ENCODE measurements around the gene TMEM213.
"Not testable (repeated sequence)": the region's sequence is repeated elsewhere in the genome, so short reads cannot be mapped to it uniquely, and the experiment has no call there.

TMEM213 gene

DNA sequence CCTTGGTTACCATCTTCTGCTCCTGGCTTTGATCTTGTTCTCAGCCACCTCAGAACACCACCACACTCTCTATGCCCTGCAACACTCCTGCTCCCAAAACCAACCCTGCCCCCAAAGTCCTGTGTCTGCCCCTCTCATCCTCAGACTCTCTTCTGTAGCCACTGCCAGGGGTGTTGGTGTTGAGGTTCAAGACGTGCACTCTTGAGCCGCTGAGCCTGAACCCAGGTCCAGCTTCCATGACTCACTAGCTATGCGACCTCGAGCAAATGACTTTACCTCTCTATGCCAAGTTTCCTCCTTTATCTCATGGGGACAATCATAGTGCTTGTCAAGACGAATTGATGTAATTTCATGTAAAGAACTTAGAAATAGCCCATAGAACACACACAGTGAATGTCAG, 1.0 kb downstream of the TMEM213 start:
- DNase-seq = no peak

DNA sequence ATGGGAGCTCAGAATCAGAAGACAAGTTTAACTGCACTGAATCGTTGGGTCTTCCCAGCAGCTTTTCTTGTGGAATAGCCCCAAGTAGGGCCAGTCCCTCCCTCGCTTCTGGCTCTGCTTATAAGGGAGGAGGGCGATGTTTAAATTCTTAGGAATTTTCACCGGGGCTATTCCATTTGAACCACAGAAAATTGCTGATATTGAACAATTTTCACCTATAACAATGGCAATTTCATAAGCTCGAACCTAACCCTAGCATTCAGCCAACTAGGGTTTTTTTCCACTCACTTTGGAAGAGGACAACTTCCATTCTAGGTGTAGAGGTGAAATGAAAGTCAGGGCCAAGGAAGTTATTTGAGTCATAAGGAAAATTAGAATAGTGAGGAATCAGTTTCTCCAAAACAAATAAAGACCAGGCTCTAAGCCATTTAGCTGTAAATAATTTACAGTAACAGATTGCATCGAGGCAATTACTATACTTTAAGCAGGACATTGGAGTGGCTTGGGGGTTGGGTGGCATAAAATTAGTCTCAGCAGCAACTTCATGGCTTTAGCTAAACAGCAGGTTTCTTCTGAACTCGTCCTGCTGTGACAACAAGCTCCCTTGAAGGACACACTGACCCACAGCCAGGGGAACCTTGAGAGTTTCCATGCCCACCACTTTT, 1.7 kb downstream of the TMEM213 start:
- DNase-seq = no peak

DNA sequence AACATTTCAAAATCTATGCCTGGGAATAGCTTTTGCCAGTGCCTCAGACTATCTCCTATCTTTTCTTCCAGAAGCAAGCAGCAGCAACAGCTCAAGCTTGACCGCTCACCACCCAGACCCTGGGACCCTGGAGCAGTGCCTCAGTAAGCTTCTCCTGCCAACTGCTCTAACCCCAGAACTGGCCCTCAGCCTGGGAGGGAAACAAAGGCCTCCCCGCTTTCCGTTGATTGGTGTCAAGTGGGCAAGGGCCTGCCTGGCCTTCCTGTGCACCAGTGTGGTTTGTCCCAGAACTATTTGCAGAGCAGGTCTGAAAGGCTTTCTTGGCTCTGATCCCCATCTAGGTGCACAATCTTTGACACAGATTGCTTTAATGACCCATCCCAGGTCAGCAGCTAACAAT, 3.5 kb downstream of the TMEM213 start:
- no peak for DNase-seq

DNA sequence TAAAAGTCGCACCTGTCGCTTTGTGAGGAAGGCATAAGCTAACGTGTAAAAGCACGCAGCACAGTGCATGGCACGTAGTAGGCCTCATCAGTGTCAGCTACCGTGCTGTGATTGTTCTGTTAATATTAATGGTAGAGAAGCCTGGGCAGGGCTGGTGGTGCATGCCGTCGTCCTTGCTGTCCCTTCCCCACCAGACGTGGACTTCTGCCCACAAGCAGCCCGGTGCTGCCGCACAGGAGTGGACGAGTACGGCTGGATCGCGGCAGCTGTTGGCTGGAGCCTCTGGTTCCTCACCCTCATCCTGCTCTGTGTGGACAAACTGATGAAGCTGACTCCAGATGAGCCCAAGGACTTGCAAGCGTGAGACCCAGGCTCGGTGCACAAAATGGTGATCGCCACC, 4.9 kb downstream of the TMEM213 start:
- DNase-seq = no peak

DNA sequence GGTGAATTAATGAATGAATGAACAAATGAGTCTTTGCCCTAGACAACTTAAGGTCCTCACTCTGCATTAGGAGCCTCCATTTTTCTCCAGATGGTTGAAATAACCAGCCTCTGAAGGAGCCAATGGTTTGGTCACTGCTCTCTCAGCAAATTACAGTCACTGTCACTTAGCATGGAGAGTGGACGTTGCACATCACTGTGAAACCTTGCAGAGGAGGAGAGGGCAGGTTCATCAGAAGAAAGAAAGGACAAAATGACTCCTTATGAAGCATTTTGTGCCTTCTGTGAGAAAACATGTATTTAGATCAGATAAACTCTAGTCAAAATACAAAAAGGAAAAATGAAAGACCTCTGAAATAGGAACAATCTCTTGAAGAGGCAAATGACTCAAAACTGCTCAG, 6.8 kb downstream of the TMEM213 start:
- no peak for DNase-seq

DNA sequence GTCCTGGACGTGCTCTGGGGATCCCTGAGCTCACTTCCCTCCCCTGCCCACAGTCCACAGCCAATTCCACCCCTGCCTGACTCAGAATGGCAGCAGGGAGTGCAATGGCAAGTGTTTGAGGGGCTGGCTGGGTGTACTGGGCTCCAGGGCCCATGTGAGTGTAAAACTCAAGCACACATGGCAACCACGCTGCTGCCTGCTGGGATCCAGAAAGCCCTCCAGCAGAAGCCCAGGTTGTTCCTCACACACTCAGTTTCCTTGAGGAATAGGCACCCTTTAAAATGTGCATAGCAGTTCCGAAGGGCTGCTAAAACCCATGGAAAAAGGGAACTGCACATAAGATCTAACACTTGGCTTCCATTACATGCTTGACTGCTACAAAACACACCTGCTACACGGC, 11.6 kb downstream of the TMEM213 start:
- DNase-seq = no peak

DNA sequence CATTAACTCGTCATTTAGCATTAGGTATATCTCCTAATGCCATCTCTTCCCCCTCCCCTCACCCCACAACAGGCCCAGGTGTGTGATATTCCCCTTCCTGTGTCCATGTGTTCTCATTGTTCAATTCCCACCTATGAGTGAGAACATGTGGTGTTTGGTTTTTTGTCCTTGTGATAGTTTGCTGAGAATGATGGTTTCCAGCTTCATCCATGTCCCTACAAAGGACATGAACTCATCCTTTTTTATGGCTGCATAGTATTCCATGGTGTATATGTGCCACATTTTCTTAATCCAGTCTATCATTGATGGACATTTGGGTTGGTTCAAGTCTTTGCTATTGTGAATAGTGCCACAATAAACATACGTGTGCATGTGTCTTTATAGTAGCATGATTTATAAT, 13.5 kb downstream of the TMEM213 start:
- not testable (repeated sequence) for DNase-seq

DNA sequence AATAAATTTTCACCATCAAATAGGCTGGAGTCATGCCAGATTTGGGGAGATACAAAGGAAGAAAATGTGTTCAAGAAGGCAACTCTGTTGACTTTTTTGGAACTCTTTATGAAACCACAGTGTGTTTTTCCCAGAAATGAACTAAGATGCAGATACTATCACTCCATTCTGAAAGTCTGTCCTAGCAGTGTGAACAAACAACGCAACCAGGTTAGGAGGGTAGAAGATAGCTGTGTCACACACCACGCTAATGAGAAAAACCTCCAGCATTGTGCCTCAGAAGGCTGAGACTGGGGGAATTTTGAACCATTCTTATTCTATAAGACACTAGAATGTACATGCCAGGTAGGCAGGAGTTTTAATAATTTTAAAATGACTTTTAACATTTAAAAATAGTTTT, 16.2 kb downstream of the TMEM213 start:
- no peak for DNase-seq

DNA sequence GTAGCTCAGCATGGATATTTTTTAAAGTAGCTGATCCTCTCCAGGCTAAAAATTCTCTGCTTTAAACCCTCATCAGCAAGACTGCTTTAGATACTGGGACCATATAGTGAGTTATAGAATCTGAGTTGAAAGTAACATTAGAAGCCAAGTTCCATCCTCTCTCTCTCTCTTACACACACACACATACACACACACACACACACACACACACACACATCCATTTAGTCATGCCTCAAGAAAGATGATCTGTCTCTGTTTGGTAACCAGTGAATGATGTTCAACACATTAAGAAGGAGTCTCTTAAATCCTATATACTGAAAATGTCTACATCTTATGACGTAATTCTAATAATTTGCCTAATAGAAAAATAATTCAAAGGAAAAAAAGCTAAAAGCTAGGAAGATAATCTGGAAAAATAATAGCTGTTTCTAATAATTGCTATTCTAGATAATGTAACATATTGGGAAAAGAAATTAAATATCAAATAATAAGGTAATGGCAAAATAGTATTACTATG, 17.1 kb downstream of the TMEM213 start:
- DNase-seq = no peak

DNA sequence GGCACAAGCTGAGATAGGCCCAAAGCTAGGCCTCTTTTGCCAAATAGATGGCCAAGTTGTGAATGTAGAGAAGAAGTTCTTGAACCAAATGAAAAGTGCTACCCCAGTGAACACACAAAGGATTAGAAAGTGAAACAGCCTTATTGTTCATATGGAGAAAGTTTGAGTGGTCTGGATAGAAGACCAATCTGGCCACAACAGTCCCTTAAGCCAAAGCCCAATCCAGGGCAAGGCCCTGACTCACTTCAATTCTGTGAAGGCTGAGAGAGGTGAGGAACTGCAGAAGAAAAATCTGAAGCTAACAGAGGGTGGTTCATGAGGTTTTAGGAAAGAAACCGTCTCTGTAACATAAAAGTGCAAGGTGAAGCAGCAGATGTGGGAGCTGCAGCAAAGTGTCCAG, 18.9 kb downstream of the TMEM213 start:
- no peak for DNase-seq

DNA sequence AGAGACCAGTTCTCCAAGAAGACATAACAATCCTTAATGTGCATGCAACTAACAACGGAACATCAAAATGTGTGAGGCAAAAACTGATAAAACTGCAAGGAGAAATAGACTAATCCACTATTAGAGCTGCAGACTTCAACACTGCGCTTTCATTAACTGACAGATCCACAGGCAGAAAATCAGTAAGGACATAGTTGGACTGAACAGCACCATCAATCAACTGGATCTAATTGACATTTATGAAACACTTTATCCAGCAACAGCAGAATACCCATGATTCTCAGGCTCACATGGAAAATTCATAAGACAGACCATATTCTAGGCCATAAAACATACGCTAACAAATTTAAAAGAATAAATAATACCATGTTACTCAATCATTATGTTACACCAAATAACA, 21.8 kb downstream of the TMEM213 start:
- no peak for DNase-seq

DNA sequence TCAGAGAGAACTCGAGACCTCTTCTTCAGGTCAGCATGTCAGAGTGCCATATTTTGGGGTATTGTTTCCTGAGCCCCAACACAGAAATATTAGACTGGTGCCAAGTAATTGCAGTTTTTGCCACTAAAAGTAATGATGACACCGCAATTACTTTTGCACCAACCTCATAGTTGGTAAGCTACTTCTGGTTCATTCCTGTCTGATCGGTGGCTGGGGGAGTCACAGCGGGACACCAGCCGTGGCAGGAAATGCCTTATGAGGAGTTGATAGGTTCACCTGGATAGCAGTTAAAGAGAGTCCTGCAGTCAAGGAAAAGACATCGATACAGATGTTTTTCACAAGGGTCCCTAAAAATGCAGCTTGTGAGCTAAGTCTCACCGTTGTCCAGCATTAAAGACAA, 24.1 kb downstream of the TMEM213 start:
- DNase-seq = no peak

DNA sequence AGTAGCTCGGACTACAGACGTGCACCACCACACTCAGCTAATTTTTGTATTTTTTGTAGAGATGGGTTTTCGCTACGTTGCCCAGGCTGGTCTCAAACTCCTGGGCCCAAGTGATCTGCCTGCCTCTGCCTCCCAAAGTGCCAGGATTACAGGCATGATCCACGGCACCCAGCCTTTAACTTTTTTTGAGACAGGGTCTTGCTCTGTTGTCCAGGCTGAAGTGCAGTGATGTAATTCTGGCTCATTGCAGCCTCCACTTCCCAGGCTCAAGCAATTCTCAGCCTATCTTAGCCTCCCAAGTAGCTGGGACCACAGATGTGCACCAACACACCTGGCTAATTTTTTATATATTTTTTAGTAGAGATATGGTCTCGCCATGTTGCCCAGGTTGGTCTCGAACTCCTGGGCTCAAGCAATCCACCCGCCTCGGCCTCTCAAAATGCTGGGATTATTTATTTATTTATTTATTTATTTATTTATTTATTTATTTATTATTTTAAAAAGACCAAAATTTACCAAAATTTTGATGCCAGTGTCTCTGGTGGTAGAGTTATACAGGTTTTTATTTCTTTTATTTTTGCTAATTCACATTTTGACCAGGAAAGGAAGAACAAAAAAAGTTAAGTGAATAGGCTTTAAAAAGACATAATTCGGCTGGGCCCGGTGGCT, 25.2 kb downstream of the TMEM213 start:
- no peak for DNase-seq

DNA sequence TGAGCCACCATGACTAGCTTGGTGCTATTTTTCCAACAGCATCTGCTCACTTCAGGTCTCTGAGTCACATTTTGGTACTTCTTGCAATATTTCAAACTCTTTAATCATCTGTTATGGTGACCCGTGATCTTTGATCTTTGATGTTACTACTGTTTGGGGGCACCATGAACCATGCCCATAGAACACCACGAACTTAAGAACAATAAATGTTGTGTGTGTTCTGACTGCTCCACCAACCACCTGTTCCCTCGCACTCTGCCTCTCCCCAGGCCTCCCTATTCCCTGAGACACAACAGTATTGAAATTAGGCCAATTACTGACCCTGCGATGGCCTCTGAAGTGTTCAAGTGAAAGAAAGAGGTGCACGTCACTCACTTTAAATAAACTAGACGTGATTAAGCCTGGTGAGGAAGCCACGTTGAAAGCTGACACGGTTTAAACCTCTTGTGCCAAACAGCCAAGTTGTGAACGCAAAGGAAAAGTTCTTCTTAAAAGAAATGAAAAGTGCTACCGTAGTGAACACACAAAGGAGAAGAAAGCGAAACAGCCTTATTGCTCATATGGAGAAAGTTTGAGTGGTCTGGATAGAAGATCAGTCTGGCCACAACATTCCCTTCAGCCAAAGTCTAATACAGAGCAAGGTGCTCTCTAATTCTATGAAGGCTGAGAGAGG, 27.4 kb downstream of the TMEM213 start:
- no peak for DNase-seq

DNA sequence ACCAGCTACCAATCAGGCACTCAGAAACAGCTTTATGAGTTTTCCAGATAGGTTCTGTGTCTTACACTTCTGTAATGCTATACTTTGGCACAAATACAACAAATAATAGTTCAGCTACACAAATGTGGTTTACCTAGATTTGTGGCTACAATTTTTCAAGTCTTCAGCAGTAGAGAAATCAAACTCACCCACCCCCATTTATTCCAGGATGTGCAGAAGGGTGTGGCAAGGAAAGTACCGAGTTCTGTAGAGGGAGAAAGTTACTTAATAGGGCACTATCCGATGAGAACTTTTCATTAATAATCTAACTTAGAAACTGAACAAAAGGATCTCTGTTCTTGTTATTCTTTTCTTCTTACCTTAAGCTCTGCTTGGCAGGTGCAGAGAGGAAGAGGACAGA, 30.5 kb downstream of the TMEM213 start:
- DNase-seq = no peak

DNA sequence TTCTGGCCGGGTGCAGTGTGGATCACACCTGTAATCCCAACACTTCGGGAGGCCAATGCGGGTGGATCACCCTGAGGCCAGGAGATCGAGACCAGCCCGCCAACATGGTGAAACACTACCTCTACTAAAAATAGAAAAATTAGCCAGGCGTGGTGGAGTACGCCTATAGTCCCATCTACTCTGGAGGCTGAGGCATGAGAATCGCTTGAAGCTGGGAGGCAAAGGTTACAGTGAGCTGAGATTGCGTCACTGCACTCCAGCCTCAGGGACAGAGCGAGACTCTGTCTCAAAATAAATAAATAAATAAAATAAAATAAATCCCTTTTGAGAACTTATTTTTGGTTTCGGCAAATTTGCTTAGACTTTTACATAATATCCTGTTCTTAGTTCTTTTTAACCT, 31.5 kb downstream of the TMEM213 start:
- DNase-seq = no peak

DNA sequence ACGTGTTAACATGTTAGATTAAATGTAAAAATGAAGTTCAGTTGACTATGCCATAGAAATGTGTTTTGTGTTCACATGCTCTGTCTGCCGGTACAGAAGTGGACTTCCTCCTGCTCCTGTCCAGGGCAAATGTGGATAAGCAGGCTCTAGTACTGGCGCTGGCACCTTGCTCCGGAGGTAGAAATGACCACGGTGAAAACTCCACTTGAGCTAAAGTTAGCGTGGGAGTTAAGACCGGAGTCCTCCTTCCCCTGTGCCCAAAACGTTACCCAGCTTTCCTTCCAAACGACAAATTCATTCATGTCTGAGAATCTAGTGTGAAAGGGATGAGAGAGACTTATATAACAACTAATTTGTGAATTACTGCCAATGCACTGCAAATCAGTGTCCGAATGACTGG, 35.2 kb downstream of the TMEM213 start:
- no peak for DNase-seq

DNA sequence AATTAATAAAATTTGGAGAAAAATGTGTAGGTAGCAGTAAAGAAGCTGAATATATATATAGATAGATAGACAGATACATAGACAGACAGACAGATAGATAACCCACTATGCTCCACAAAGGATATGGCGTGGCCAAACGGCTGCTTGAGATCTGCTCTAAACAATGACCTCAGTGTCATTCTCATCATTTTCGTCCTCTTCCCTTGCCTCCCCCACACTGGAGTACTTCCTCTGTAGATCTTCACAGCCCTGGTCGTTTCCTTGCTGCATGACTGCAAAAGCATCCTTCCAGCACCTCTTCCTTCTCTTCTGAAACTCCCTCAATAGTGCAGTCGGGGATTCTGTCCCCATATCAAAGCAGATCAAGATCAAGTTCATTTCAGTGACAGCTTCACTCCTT, 35.8 kb downstream of the TMEM213 start:
- DNase-seq = no peak

DNA sequence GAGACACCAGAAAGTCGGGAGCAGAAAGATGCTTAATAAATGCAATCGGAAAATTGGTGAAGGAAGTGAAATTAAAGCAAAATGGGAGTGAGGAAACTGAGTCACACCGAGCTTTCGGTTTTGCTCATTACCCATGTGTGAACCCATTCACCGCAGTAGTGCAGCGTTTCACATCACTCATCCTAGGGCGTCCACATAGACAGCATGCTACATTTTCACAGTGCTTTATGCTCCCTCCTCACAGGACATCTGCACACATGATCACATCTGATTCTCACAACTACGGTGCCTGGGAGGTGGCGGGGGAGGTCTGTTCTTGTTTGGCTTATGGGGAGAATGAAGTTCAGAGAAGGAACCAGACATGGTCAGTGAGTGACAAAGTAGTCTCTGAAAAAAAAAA, 36.8 kb downstream of the TMEM213 start:
- DNase-seq = no peak

DNA sequence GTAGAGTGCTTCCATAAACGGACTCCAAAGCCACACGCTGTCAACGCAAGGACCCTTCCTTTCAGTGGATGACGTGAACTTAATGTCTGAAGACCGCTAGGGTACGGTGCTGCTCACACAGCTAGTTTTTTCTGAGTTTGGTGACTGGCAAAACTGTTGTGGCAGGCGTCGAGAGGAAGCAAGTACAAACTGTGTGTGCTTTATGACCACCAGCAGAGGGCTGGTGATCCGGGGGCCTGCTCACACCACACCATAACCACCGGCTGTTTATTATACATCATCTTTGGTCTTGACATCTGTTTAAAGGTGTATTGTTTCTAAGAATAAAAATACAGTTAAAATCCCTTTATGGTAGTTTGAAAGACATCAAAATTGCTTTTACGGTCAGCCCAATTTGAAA, 37.3 kb downstream of the TMEM213 start:
- no peak for DNase-seq

DNA sequence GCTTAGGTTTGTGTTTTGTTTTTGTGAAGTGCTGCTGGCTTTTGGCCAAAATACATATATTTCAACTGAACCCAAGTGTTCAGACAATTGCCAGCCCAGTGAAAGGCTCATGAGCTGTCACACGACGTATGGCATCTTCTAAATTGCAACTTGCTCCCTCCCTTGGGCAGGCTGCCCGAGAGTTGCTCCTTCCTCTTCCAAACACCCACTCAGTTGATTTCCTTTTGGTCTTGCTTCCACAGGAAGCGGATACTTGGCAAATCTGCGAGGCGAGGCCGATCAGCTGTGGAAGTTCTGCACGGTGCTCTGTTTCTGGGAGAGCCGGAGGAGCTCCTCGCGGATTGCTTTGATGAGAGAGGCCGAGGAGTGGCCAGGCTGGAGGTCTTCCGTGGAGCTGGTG, 39.8 kb downstream of the TMEM213 start:
- no peak for DNase-seq

DNA sequence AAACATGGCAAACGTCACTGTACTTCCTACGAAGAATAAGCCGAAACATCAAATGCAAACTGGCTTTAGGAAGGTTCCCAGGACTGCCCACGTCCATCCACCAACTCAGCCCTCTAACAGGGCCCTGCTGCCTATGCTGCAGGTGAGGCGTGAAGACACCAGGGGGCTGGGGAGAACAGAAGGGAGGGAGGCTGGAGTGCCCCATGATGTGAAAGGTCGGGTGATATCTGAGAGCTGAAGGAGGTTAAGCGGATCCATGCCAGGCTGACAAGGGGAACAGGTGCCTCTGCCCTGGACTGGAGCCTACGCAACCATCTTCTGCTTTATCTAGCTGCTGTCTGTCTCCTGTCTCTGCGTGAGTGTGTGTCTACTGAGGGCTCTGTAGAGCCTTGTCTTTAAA, 40.4 kb downstream of the TMEM213 start:
- DNase-seq = no peak

DNA sequence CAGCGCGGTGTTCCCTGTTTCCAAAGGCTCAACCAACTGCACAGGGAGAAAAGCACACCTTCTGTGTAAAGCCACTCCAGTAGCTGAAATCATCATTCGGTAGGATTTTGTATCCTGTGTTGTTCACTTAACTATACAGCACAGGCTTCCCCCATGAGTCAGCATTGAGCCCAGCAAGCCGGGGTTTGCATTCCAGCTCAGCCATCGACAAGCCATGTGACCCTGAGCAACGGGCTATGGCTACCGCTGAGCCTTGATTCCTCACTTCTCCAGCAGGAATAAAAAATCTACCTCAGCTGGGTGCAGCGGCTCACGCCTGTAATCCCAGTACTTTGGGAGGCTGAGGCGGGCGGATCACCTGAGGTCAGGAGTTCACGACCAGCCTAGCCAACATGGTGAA, 44.3 kb downstream of the TMEM213 start:
- DNase-seq = no peak

Measured in CD4-positive, alpha-beta T cell treated with Interleukin-17A for 4 hours (primary cell).